Thyroid gland (tissue), 4 donors: ENCODE measurements around the gene BIK.

Experiments
- POLR2A ChIP-seq, 2 donors: fragments of 450-650 bp; IDR thresholded peaks; one replicate each; pipeline ENCODE4 v1.6.1; 2017; ENCODE audit warnings: antibody characterized with exemption in 2 of 2, mild to moderate bottlenecking in 2 of 2, moderate library complexity in 1 of 2
- TF ChIP-seq, protein P1 (sequence below), 6 experiments: fragments of 200-600 bp in 3 of 6; fragments of 450-650 bp in 3 of 6; sonication (generic) in 3 of 6; IDR thresholded peaks; one replicate each; pipeline ENCODE4 v1.5.1; 2016 to 2019; ENCODE audit warnings: antibody characterized with exemption in 6 of 6, mild to moderate bottlenecking in 2 of 6, inconsistent platforms in 1 of 6, moderate library complexity in 1 of 6

DNA sequence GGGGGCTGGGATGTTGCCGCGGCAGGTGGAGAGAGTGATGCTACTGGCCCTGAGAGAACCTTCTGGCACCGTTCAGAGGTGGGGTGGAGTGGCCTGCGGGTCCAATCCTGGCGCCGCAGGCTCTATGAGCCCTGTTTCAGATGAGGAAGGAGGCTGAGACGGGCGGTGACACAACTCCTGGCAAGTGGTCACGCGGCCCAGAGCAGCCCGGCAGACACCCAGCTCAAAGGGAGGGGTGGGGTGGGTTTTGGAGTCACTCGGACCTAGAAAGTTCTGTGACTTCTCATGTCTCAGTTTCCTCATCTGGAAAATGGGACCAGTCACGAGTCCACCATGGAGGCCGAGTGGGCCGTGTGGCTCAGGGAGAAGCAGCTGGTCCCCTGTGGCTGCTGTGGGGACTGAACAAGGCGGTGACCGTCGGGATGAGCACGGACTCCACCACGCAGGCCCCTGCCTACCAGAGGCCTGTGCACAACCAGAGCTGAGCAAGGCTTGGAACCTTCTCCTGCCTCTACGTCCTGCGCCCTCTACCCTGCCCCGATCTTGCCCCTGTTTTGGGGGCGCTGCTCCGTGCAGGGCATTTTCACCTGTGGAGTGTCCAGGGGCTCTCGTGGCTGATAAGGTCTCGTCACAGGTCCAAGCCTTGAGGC is 44.5 kb downstream of the BIK start:
- TF ChIP-seq, protein P1, sequence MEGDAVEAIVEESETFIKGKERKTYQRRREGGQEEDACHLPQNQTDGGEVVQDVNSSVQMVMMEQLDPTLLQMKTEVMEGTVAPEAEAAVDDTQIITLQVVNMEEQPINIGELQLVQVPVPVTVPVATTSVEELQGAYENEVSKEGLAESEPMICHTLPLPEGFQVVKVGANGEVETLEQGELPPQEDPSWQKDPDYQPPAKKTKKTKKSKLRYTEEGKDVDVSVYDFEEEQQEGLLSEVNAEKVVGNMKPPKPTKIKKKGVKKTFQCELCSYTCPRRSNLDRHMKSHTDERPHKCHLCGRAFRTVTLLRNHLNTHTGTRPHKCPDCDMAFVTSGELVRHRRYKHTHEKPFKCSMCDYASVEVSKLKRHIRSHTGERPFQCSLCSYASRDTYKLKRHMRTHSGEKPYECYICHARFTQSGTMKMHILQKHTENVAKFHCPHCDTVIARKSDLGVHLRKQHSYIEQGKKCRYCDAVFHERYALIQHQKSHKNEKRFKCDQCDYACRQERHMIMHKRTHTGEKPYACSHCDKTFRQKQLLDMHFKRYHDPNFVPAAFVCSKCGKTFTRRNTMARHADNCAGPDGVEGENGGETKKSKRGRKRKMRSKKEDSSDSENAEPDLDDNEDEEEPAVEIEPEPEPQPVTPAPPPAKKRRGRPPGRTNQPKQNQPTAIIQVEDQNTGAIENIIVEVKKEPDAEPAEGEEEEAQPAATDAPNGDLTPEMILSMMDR (IDR thresholded peaks at IDR 0.05), result no peak
- no peak for TF ChIP-seq POLR2A (IDR thresholded peaks at IDR 0.05)
